ENCODE results near the gene WDR43. TPM values are rescaled to one million over a fixed set of nuclear protein-coding genes. Genes with fewer than 3 reads are reported as not detected.

The WDR43 gene
- total RNA-seq, 1 experiment from 2014 or later = 112 TPM

DNA sequence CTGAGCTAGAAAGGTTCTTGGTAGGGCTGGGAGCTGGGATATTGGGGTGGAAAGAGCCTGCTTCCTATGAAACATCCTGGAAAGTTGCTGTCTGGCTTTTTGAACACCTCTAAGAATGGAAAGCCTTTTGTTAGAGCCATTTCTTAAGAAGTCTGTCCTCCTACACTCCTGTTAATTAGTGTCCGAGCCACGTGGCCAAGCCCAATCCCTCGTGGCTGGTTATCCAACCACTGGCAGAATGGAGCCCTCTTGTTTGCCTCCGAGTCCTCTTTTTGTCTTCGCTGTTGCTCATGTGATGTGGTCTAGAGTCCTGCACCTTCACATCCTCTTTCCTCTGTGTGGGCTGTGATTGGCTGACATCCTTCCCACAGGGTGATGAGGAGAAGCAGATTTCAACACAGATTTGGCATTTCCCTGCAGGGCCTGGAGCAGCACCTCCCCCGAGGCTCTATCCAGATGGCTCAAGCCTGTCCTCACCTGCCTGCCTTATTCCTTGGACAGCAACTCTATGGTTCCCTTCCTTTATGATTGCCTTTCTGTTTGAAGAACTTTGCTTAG, 78.4 kb downstream of the WDR43 start:
- TF ChIP-seq, protein P1, sequence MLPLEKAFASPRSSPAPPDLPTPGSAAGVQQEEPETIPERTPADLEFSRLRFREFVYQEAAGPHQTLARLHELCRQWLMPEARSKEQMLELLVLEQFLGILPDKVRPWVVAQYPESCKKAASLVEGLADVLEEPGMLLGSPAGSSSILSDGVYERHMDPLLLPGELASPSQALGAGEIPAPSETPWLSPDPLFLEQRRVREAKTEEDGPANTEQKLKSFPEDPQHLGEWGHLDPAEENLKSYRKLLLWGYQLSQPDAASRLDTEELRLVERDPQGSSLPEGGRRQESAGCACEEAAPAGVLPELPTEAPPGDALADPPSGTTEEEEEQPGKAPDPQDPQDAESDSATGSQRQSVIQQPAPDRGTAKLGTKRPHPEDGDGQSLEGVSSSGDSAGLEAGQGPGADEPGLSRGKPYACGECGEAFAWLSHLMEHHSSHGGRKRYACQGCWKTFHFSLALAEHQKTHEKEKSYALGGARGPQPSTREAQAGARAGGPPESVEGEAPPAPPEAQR (CRISPR knock-in tag; IDR thresholded peaks at IDR 0.05) = no peak
- TF ChIP-seq EMX1 (CRISPR knock-in tag; IDR thresholded peaks at IDR 0.05) (no peak), ZNF317 (CRISPR knock-in tag; IDR thresholded peaks at IDR 0.05; ENCODE audit: borderline replicate concordance, low read depth) (no peak), ETV6 (CRISPR knock-in tag; IDR thresholded peaks at IDR 0.05) (no peak), ZMAT4 (CRISPR knock-in tag; IDR thresholded peaks at IDR 0.05) (no peak), NFE2L1 (CRISPR knock-in tag; IDR thresholded peaks at IDR 0.05) (no peak), FOXK1 (CRISPR knock-in tag; IDR thresholded peaks at IDR 0.05) (no peak), ATF1 (CRISPR knock-in tag; IDR thresholded peaks at IDR 0.05) (no peak), ZNF425 (CRISPR knock-in tag; conservative IDR thresholded peaks at IDR 0.05) (no peak), ATF2 (CRISPR knock-in tag; IDR thresholded peaks at IDR 0.05; ENCODE audit: borderline replicate concordance, low read depth) (no peak), RELA (CRISPR knock-in tag; IDR thresholded peaks at IDR 0.05; ENCODE audit: borderline replicate concordance) (no peak), HMGA2 (CRISPR knock-in tag; IDR thresholded peaks at IDR 0.05) (no peak), E2F4 (CRISPR knock-in tag; IDR thresholded peaks at IDR 0.05; ENCODE audit: borderline replicate concordance, low read depth) (no peak), JUN (CRISPR knock-in tag; IDR thresholded peaks at IDR 0.05) (no peak), ZNF416 (CRISPR knock-in tag; IDR thresholded peaks at IDR 0.05) (no peak)
- TF ChIP-seq, protein P2, sequence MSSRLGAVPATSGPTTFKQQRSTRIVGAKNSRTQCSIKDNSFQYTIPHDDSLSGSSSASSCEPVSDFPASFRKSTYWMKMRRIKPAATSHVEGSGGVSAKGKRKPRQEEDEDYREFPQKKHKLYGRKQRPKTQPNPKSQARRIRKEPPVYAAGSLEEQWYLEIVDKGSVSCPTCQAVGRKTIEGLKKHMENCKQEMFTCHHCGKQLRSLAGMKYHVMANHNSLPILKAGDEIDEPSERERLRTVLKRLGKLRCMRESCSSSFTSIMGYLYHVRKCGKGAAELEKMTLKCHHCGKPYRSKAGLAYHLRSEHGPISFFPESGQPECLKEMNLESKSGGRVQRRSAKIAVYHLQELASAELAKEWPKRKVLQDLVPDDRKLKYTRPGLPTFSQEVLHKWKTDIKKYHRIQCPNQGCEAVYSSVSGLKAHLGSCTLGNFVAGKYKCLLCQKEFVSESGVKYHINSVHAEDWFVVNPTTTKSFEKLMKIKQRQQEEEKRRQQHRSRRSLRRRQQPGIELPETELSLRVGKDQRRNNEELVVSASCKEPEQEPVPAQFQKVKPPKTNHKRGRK (CRISPR knock-in tag; IDR thresholded peaks at IDR 0.05; ENCODE audit: borderline replicate concordance) = no peak
- TF ChIP-seq, protein P3, sequence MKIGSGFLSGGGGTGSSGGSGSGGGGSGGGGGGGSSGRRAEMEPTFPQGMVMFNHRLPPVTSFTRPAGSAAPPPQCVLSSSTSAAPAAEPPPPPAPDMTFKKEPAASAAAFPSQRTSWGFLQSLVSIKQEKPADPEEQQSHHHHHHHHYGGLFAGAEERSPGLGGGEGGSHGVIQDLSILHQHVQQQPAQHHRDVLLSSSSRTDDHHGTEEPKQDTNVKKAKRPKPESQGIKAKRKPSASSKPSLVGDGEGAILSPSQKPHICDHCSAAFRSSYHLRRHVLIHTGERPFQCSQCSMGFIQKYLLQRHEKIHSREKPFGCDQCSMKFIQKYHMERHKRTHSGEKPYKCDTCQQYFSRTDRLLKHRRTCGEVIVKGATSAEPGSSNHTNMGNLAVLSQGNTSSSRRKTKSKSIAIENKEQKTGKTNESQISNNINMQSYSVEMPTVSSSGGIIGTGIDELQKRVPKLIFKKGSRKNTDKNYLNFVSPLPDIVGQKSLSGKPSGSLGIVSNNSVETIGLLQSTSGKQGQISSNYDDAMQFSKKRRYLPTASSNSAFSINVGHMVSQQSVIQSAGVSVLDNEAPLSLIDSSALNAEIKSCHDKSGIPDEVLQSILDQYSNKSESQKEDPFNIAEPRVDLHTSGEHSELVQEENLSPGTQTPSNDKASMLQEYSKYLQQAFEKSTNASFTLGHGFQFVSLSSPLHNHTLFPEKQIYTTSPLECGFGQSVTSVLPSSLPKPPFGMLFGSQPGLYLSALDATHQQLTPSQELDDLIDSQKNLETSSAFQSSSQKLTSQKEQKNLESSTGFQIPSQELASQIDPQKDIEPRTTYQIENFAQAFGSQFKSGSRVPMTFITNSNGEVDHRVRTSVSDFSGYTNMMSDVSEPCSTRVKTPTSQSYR (CRISPR knock-in tag; IDR thresholded peaks at IDR 0.05) = no peak
- TF ChIP-seq, protein P4, sequence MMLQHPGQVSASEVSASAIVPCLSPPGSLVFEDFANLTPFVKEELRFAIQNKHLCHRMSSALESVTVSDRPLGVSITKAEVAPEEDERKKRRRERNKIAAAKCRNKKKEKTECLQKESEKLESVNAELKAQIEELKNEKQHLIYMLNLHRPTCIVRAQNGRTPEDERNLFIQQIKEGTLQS (CRISPR knock-in tag; conservative IDR thresholded peaks at IDR 0.05) = no peak
- Mint-ChIP-seq H3K27ac (no peak overlapping the region), H3K4me3 (no peak overlapping the region), H3K9me3 (no peaks in the 10 kb centered on the region), H3K27me3 (ENCODE audit: low read depth) (no peaks in the 10 kb centered on the region), H3K4me1 (no peaks in the 10 kb centered on the region), H3K36me3 (no peaks in the 10 kb centered on the region)
- DNase-seq (ENCODE audit: low spot score) (no peak), ATAC-seq (no peak)
- CTCF ChIA-PET = no interaction called here
- POLR2A ChIA-PET = no interaction called here

Data from WTC11 (cell line).